Stimulated activated CD4-positive, alpha-beta T cell treated with anti-CD3 and anti-CD28 coated beads, TNF-alpha, amount 100 ng/mL, for 48 hours (primary cell): ENCODE measurements around the gene ANKRD40.
"Not testable (repeated sequence)": the region's sequence is repeated elsewhere in the genome, so short reads cannot be mapped to it uniquely, and the experiment has no call there.

Experiments
- DNase-seq, 3 donors: peaks; one replicate each; pipeline ENCODE4 v3.0.0-alpha.2; 2020; ENCODE audit warnings: low read depth in 3 of 3

The ANKRD40 gene, protein sequence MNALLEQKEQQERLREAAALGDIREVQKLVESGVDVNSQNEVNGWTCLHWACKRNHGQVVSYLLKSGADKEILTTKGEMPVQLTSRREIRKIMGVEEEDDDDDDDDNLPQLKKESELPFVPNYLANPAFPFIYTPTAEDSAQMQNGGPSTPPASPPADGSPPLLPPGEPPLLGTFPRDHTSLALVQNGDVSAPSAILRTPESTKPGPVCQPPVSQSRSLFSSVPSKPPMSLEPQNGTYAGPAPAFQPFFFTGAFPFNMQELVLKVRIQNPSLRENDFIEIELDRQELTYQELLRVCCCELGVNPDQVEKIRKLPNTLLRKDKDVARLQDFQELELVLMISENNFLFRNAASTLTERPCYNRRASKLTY

DNA sequence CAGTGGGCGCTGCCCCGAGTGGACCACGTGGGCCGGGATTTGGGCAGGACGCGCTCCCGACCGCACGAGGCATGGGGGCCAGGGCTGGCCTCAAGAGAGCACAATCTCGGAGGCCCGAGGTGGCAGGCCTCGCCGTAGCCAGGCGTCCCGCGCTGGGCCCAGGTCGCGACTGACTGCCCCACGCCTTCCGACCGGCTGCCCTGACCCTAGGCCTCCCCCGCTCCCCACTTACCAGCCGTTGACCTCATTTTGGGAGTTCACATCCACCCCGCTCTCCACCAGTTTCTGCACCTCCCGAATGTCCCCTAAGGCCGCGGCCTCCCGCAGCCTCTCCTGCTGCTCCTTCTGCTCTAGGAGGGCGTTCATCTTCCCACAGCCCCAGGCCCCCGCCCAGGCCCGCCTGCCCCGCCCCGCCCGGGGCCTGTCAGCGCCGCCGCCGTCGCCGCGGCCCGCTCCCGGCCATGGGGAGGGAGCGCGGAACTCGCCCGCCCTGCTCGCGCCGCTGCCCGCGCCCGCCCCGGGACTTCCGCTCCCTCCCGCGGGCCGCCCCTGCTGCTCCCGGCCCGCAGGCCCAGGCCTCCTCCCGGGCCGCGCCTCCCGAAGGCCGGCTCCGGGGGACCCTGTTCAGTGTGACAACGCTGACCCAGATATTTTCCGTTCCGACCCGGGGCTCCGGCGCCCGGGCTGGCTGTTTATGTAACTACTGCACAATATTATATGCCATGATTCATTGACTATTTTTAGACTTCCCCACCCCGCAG, at the start of gene ANKRD40:
Gene ANKRD40, minus strand, starts transcription at position 626 of the 761 bp plus-strand sequence. Its CDS starts 260 bp downstream, at position 366.
- DNase-seq, result peak; percentile 76 to 89 (median 85)

DNA sequence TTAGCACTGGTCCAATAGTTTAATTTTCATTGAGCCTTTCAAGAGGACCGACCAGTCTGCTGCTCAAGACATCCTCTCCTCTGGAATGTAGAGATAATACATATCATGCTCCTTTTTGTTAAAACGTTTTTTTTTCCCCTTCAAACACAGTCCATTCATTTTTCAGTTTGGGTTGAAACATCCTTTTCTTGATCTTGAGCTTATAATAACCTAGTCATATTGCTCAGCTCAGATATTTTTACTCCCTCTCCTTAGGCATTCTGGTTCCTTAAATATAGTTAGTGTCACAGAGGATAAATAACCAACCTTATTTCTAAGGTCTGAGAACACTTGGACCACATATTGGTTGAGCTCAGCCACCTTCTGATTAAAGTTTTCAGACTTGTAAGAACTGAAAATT, 46.8 kb upstream of the ANKRD40 start:
- no peak for DNase-seq

DNA sequence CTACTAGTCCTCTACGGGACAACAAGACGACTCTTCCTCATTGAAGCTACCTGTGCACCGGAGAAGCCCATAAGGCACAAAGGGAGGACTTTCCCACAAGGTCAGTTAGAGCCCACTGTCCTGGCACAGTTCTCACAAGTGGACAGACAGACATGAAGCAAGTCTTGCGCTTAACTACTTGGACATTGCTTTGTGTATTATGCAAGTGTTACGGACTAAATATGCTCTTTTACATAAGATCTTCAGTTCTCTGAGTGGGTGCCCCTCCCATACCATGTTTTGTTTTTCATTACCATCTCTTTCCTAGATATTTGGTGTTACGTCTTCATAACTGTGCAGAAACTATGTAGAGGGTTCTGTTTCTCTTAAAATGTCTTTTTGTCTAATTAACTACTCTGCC, 41.5 kb upstream of the ANKRD40 start:
- no peak for DNase-seq

DNA sequence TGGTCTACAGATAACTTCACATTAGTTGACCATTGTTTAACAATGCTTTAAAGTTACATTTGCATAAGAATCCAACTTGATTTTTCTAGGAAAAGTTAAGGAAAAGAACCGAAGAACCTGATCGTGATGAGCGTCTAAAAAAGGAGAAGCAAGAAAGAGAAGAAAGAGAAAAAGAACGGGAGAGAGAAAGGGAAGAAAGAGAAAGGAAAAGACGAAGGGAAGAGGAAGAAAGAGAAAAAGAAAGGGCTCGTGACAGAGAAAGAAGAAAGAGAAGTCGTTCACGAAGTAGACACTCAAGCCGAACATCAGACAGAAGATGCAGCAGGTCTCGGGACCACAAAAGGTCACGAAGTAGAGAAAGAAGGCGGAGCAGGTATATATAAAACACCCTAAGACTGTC, 37.9 kb upstream of the ANKRD40 start:
- no peak for DNase-seq

DNA sequence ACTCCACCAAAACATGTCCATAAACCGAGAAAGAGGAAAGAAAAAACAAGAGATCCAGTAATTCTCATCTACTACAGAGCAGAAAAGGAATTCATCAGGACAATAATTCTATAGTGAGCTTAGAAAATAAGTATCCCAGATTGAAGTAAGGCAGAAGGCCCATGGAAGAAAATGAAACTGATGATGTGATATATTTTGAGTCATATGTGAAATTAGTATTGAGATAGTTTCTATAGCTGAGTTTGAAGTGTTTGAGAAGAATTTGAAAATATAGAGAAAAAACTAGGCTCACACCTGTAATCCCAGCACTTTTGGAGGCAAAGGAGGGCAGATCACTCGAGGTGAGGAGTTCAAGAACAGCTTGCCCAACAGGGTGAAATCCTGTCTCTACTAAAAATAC, 31.4 kb upstream of the ANKRD40 start:
- no peak for DNase-seq

DNA sequence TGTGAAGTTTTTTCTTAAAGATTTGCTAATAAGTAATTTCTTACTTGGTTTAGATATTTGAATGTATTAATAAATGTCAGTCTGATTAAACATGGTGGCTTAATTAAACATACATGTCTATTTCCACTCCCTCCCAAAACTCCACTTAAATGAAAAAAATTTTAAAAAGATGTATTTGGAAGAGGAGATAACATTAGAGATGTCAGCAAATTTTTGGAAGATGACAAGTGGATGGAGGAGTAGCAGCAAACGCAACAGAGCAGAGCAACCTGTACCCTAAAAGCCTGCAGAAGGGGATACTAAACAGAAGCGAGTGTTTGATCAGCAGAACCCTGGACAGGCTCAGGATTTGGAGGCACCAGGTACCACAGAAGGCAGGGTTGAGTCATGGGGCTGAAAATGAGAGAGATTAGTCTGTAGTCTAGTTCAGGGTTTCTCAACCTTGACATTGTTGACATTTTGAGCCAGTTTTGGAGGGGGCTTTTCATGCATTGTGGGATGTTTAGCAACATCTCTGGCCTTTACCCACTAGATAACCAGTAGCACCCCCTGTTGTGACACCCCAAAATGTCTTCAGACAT, 29.5 kb upstream of the ANKRD40 start:
- DNase-seq, result no peak

DNA sequence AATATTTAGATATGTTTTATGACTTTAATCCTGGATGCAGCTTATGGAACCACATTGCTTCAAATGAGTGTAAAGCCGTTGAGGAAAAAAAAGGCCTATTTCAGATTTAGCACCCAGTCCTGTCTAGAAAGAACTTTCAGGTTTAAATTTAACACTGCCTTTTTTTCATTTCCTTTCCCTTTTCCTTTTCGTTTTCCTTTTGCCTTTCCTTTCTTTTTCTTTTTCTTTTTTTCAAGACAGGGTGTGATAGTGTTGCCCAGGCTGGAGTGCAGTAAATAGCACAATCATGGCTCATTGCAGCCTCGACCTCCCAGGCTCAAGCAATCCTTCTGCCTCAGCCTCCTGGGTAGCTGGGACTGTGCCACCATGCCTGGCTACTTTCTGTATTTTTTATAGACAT, 27.6 kb upstream of the ANKRD40 start:
- DNase-seq, result no peak

DNA sequence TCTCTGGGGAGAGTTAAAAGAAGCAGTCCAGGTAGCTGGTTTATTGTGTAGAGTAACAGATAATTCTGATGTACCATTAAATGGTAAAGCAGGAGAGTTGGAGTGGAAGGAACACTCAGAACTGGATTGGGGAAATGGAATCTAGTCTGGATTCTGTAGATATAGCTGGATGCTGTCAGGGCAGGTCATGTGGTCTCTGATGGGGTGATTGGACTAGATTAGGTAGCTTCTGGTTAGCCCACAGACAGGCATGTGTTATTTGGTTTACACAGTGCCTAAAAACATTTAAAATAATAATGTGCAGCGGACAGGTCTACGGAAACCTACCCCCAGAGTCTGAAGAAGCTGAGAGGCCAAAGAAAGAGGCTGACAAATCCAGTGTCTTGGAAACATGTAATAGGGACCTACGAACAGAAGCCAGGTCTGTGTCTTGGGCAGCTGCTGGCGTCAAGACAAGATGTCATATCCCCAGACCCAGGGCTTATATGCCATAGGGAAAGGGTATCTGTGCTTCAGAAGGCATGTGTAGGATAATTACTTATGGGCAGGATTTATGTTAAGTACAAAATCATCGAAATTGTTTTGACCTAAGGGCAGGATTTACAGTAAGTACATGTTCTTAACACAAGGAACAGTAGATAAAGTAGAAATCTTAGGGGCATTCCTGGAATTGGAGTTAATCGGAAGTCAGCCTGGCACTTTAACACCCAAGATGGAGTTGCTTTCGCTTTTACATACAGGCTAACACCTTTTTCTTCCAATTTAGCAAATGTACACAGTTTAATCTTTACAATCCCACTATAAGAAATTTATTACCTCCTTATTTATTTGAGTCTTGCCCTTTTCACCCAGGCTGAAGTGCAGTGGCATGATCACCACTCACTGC, 24.1 kb upstream of the ANKRD40 start:
- DNase-seq, result no peak

DNA sequence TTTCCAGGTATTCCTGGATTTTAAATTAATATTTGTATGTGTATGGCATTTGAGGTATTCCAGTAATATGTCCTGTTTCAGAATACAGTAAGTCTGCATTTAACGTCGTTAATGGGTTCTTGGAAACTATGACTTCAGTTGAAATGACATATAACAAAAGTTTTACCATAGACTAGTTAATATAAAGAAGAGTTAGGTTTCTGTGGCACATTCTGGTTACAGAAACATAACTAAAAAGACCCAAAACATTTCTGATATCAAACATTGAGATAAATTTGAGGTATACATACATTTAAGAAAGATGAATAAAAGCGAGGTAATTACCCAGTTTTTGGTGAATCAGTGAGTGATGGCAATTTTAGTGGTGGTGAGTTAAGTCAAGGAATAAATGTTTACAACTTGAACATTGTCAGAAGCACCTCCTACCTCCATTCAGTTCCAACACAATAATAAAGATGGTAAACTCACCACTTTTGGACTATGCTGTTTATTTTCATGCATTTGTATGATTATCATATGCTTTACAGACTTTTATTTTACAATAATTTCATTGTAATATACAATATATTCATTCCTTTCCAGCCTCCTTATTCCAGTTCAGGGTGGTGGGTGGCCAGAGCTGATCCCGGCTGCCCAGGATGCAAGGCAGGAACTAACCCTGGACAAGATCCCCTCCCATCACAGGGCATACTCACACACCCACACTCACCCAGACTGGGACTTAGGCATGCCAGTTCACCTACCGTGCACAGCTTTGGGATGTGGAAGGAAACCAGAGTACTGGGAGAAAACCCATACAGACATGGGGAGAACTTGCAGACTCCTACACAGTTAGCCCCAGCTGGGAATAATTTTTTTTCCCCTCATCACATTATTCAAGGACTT, 21.4 kb upstream of the ANKRD40 start:
- DNase-seq, result no peak

DNA sequence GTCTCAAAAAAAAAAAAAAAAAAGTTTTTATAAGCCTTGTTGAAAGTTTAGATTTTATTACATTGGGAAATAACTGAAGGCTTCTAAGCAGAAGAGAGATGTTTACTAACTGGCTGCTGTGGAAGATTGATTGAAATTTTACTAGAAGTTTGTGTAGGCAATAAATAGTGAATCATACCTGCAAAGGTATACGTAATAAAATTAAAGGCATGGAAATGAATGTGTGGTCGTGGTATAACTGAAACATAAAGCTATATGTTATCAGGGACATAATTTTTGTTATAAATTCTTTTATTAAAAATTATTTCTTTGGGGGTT, 20.4 kb upstream of the ANKRD40 start:
- no peak for DNase-seq

DNA sequence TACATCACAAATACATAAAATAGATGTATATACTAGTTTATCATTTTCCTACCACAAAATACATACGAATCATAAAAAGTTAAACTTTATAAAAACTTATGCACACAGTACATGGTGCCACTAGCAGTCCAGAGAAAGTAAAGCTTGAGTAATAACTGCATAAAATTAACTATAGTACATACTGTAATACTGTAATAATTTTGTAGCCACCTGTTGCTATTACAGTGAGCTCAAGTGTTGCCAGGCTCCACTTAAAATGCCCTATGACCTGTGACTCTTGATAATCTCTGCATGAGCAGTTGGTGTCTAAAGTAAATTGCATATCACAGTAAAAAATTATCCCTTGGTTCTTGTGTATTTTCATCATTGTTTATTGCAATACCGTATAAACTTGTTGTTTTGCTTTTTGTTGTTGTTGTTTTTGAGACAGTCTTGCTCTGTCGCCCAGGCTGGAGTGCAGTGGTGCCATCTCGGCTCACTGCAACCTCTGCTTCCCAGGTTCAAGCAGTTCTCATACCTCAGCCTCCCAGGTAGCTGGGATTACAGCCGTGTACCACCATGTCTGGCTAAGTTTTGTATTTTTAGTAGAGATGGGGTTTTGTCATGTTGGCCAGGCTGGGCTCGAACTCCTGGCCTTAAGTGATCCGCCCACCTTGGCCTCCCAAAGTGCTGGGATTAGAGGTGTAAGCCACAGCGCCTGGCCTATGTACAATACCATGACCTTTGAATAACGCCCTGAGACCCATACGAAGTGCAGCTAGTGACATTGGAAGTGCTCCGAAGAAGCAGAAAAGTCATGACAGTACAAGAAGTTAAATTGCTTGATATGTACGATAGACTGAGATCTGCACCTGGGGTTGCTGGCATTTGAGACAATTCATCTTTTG, 18.3 kb upstream of the ANKRD40 start:
- DNase-seq, result no peak

DNA sequence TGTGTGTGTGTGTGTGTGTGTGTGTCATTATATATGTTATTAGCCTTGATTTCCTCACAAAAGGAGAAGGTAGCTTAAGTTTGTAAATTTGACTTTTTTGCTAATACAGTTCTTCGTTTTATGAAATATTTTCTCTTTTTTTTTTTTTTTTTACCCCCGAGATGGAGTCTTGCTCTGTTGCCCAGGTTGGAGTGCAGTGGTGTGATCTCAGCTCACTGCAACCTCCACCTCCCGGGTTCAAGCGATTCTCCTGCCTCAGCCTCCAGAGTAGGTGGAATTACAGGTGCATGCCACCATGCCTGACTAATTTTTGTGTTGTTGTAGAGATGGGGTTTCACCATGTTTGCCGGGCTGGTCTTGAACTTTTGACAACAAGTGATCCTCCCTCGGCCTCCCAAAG, 16.9 kb upstream of the ANKRD40 start:
- DNase-seq, result not testable (repeated sequence)

DNA sequence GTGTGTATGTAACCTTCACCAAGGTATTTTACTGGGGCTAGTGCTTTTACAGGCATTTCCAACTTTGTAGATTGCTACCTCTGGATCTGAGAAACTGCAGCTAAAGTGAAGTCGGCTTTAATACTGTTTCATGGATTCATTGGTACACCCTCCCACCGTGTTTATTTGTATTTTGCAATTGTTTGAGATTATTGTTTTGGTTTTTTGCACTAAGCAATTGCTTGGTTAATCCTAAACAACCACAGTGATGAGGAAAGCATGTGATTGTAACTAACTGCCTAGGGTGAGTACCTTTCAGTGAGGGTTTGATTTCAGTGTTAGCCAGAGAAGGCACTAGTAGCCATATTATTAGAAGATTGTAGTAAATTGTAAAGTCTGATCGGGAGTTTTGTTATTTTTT, 15.0 kb upstream of the ANKRD40 start:
- DNase-seq, result no peak

DNA sequence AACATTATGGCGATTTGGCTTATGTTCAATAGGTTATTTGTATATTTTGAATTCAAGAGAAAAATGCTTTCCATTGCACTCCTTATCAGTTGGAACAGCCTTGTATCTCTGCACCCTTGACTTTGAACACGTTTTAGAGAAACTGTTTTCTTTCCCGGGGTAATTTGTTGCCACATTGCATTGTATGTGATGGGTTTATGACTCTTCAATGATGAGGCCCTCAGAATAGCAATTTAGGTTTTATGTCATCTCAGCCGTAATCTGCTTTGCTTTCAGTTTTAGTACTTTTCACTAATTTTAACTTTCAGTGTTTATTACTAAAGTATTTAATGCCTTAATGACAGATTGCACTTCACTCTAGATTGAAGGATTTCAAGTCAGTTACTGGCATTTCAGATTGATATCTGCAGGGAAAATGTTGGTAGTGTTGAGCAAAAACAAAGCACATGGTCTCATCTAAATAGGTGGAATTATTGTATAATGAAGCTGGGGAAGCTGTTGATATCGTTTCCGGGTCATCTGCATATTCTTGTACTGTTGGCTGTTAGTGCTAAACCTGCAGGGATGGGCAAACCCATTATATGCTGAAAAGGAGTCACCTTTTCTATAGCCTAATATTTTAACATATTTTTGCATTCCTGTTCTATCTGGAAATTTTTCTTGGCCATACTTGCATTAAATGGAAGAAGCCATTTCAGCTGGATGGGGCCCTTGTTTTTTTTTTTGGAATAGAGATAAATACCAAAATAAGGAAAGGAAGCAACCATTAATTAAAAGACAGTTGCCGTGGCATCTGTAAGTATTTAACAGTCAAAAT, 13.7 kb upstream of the ANKRD40 start:
- no peak for DNase-seq

DNA sequence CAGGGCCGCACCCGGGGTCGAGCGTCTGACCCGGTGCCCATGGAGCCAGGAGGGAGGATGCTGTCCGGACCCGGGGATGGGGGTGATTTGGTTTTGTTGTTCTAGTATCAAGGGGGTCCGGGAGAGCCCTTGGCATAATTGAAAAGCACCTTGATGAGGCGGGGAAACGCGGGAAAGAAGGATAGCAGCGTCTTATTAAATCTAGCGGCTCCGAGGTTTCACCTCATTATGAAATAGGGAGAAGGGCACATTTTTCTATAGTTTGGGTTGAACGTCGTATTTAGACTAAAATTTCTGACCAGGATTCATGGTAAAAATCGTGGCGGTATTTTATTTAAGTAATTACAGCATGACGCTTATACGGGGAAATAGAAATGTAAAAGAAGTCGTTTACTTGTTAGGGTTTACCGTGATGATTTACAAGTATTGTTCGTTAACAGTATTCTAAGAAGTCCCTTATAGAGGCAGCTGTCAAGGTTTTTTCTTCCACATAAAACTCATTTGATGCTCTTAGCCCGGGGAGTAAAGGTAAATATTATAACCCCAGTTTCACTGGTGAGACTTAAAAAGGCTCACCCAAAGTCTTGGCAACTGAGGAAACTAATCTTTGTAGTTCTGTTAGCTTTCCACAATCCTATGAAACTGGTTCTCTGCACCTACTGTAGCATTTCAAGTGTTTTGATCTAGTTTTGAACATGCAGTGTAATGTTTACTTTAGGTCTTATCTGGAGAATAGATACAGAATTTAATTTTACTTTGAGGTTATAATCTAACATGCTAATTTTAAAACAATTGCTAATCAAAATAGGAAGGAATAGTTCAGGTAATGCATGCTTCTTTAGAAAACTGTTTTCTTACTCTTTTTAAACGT, 12.4 kb upstream of the ANKRD40 start:
- no peak for DNase-seq

DNA sequence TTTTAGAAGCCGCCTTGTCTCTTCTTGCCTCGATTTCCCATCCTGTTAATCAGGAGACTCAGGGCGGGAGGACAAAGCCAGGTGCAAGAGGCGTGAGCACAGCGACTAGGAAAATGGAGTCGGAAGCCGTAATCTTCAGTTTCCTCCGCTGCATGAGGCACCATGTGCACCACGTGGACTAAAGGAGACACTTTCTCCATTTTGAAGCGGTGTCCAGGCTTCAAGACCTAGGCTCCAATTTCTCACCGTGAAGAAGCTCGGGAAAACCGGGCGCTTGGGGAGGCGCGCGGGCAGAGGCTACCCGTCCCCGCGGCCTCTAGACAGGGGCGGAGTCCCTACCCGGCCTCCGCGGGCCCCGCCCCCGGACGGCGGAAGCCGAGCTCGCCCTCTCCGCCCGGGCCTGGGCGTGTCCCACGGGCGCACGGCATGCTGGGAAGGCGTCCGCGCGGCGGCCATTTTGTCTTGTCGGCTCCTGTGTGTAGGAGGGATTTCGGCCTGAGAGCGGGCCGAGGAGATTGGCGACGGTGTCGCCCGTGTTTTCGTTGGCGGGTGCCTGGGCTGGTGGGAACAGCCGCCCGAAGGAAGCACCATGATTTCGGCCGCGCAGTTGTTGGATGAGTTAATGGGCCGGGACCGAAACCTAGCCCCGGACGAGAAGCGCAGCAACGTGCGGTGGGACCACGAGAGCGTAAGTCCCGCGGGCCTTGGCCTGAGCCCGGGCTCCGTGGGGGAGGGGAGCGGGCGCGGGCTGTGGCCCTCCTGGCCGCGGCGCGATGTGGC, 11.6 kb upstream of the ANKRD40 start, which contains the start of gene LUC7L3:
Gene LUC7L3, plus strand, starts transcription at position 460 of the 780 bp plus-strand sequence. Its CDS starts 130 bp downstream, at position 590.
- DNase-seq, result peak; percentile 83 to 89 (median 87)

DNA sequence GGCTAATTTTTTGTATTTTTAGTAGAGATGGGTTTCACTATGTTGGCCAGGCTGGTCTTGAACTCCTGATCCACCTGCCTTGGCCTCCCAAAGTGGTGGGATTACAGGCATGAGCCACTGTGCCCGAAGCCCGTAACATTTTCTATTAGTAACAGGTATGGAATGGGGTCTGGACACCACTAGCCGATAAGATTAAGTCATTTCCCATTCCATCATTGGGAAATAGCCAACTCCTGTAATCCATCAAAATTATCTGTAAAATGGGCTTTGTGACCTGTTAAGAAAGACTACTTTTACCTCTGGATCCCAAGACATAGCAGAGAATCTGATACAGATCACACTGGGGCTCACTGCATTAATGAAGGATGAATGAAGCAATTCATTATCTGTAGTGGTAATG, 7.8 kb upstream of the ANKRD40 start:
- no peak for DNase-seq
